GM12878 (cell line): ENCODE results near the gene BRAT1. TPM values are rescaled to one million over a fixed set of nuclear protein-coding genes. Genes with fewer than 3 reads are reported as not detected.
"Not testable (repeated sequence)": the region's sequence is repeated elsewhere in the genome, so short reads cannot be mapped to it uniquely, and the experiment has no call there.

Experiments
- ATAC-seq: fragments of 200-7000 bp; cut with Tn5 transposase; 3 replicates; pipeline ENCODE4 v1.9.1; 2020; ENCODE audit warnings: mild to moderate bottlenecking, moderate library complexity
- BruUV-seq: library from RNA; stranded (reverse); fragments of 400-500 nt; replicated peaks from 2 replicates; lab custom pipeline; 2021; lab: Mats Ljungman, UMichigan
- CTCF ChIA-PET: fragments of 300-600 bp; sonication (Branson Sonifier 250); formaldehyde crosslinking; extraction: SDS; loops from one replicate; lab custom pipeline; 2021; ENCODE audit warnings: inconsistent platforms; lab: Yijun Ruan, JAX
- POLR2A ChIA-PET: fragments of 350-600 bp; formaldehyde crosslinking; extraction: SDS; loops from one replicate; lab custom pipeline; 2021; ENCODE audit warnings: inconsistent platforms; lab: Charles Lee
- RAD21 ChIA-PET: fragments of 300-600 bp; sonication (Branson Sonifier 250); formaldehyde crosslinking; loops from one replicate; lab custom pipeline; 2023; ENCODE audit warnings: antibody characterized with exemption; ENCODE audit not compliant: unreplicated experiment; lab: Charles Lee
- SMC1A ChIA-PET: fragments of 300-600 bp; sonication (Branson Sonifier 250); formaldehyde crosslinking; loops from one replicate; lab custom pipeline; 2023; ENCODE audit not compliant: unreplicated experiment, uncharacterized antibody; lab: Charles Lee
- DNase-seq: peaks from one replicate; pipeline ENCODE4 v3.0.0-alpha.2; 2011; ENCODE audit warnings: low read depth, low spot score
- FAIRE-seq: peaks from 3 replicates; lab custom pipeline; 2011; peaks lifted over from hg19 to GRCh38; lab: Jason Lieb, UNC
- H2AFZ ChIP-seq: 2 replicates; pipeline ENCODE4 v1.6.0; 2011; ENCODE audit warnings: low read depth, low read length, control low read depth; ENCODE audit not compliant: control insufficient read depth
- H3K27ac ChIP-seq: 2 replicates; pipeline ENCODE4 v1.5.1; 2011; ENCODE audit warnings: control low read depth; ENCODE audit not compliant: control insufficient read depth, insufficient read depth
- H3K27me3 ChIP-seq, 2 experiments: replicated peaks in 1 of 2; 2 replicates each; pipeline versions ENCODE4 v1.6.0 to v1.6.1; 2011; ENCODE audit warnings: low read length in 1 of 2; ENCODE audit not compliant: control insufficient read depth in 2 of 2, insufficient read depth in 2 of 2
- H3K36me3 ChIP-seq, 2 experiments: 2 replicates each; pipeline ENCODE4 v1.5.1; 2011; ENCODE audit warnings: low read length in 1 of 2; ENCODE audit not compliant: control insufficient read depth in 2 of 2, insufficient read depth in 2 of 2
- H3K4me1 ChIP-seq: 2 replicates; pipeline ENCODE4 v1.6.1; 2011; ENCODE audit warnings: mild to moderate bottlenecking, low read length, moderate library complexity, mixed read lengths; ENCODE audit not compliant: control insufficient read depth, insufficient read depth
- H3K4me2 ChIP-seq: 2 replicates; pipeline ENCODE4 v1.6.0; 2011; ENCODE audit warnings: control low read depth; ENCODE audit not compliant: control insufficient read depth, insufficient read depth
- H3K4me3 ChIP-seq: fragments of 200-600 bp; sonication (generic); 2 replicates; pipeline ENCODE4 v1.5.1; 2016
- H3K79me2 ChIP-seq: 2 replicates; pipeline ENCODE4 v1.6.0; 2011; ENCODE audit warnings: low read length; ENCODE audit not compliant: control insufficient read depth, insufficient read depth
- H3K9ac ChIP-seq: 2 replicates; pipeline ENCODE4 v1.8.0; 2011; ENCODE audit warnings: low read length, control low read depth, mixed read lengths; ENCODE audit not compliant: control insufficient read depth, insufficient read depth
- H3K9me3 ChIP-seq: replicated peaks from 3 replicates; pipeline ENCODE4 v1.5.1; 2011; ENCODE audit warnings: mild to moderate bottlenecking, low read length; ENCODE audit not compliant: control insufficient read depth, insufficient read depth
- H4K20me1 ChIP-seq: 2 replicates; pipeline ENCODE4 v1.6.0; 2011; ENCODE audit not compliant: control insufficient read depth, insufficient read depth
- BCL3 ChIP-seq: IDR thresholded peaks from 2 replicates; pipeline ENCODE4 v1.6.1; 2011; ENCODE audit warnings: borderline replicate concordance, low read depth, mild to moderate bottlenecking, moderate library complexity, low read length; ENCODE audit not compliant: insufficient read depth, poor library complexity, severe bottlenecking
- HDGF ChIP-seq: fragments of 450-650 bp; IDR thresholded peaks from 2 replicates; pipeline ENCODE4 v1.6.1; 2016; ENCODE audit warnings: antibody characterized with exemption
- MLLT1 ChIP-seq: fragments of 450-650 bp; IDR thresholded peaks from 2 replicates; pipeline ENCODE4 v1.6.1; 2016; ENCODE audit warnings: mild to moderate bottlenecking
- RFX5 ChIP-seq: IDR thresholded peaks from 2 replicates; pipeline ENCODE4 v1.6.1; 2011; ENCODE audit warnings: low read depth, low read length, improper control_type of control experiment
- SIX5 ChIP-seq: IDR thresholded peaks from 2 replicates; pipeline ENCODE4 v1.6.1; 2011; ENCODE audit warnings: mild to moderate bottlenecking, low read depth, low read length, moderate library complexity; ENCODE audit not compliant: severe bottlenecking
- TCF3 ChIP-seq: IDR thresholded peaks from 2 replicates; pipeline ENCODE4 v1.6.1; 2012; ENCODE audit warnings: low read depth, mild to moderate bottlenecking, low read length, borderline replicate concordance; ENCODE audit not compliant: insufficient read depth
- ZNF687 ChIP-seq: fragments of 450-650 bp; IDR thresholded peaks from 2 replicates; pipeline ENCODE4 v1.6.1; 2017; ENCODE audit warnings: mild to moderate bottlenecking, moderate library complexity
- WGBS: methylation state at CpG from one replicate; pipeline ENCODE4 v1.1.6; 2016; ENCODE audit warnings: low lambda C conversion rate; ENCODE audit not compliant: insufficient replicate concordance, insufficient coverage; ENCODE audit errors: missing lambda C conversion rate; 5-methylcytosine and 5-hydroxymethylcytosine counted together
- in situ Hi-C: fragments of 300-500 bp; cut with MboI; formaldehyde crosslinking; loops from 9 replicates; pipeline ENCODE4 v1.14.3; 2018; ENCODE audit warnings: mixed read lengths
- intact Hi-C: fragments of 100-400 bp; cut with micrococcal nuclease; formaldehyde crosslinking; loops from one replicate; pipeline ENCODE4 v1.14.2; 2022; ENCODE audit not compliant: unreplicated experiment
- polyA plus RNA-seq, 11 experiments: library from polyadenylated mRNA; depleted of rRNA in 4 of 11; unstranded in 6 of 11; stranded (reverse) in 5 of 11; fragments of >200 nt; fragmentation: Nextera tagmentation in 4 of 11; fragmentation: Illumina TruSeq in 1 of 11; extraction: Ambion mirVana in 4 of 11; extraction: Trizol in 1 of 11; gene quantifications; 1 replicate in 1 of 11; 2 replicates in 10 of 11; pipeline versions ENCODE4 v1.2.1 to v1.2.3, GENCODE V29; 2011 to 2016; ENCODE audit warnings: inconsistent platforms in 2 of 11, missing spikeins in 2 of 11, low read depth in 1 of 11
- total RNA-seq, 4 experiments: library from RNA; depleted of rRNA in 3 of 4; stranded (reverse); fragments of >200 nt in 3 of 4; fragmentation: Illumina TruSeq in 1 of 4; extraction: Trizol in 1 of 4; gene quantifications; 2 replicates each; pipeline versions ENCODE4 v1.2.1 to v1.2.3, GENCODE V29; 2013 to 2021

Gene BRAT1
- total and polyA plus RNA-seq, 10 of the 15 experiments (the other 5 are each of a cell fraction or from before 2014, with no cell fraction given), result 0.13 to 53.3 (median 16.0) TPM

- Histone ChIP-seq H3K4me3 (no peak overlapping the region), H3K27ac (no peak overlapping the region), H3K4me2 (no peak overlapping the region), H3K4me1 (peaks cover 25% of the 10 kb centered on the region)
- ATAC-seq (no peak), DNase-seq (no peak)
- POLR2A ChIA-PET, result no interaction called here
- no TSS peak for BruUV-seq
- SMC1A ChIA-PET, result no interaction called here
- 90% methylated on average over 12 of the region's 12 CpGs for WGBS
- 0 out of 2 replicates have a peak, but pooled peaks have one; percentile 13 for TF ChIP-seq TCF3
- TF ChIP-seq HDGF, result 0 out of 2 replicates have a peak, but pooled peaks have one; percentile 50
- TF ChIP-seq SIX5, result no peak
- TF ChIP-seq RFX5, result no peak
- TF ChIP-seq MLLT1, result 0 out of 2 replicates have a peak, but pooled peaks have one; percentile 41
- peak; percentile 93 for TF ChIP-seq BCL3
- no peak for TF ChIP-seq ZNF687
- TF ChIP-seq, all 136 proteins: peak for 4
- RAD21 ChIA-PET, result no interaction called here
- FAIRE-seq, result no peak
- in situ Hi-C loops, result no loop called here
- Histone ChIP-seq H3K27me3 (no peaks in the 10 kb centered on the region), H3K36me3 (no peaks in the 10 kb centered on the region), H4K20me1 (no peaks in the 10 kb centered on the region), H3K79me2 (peaks cover 2% of the 10 kb centered on the region), H3K9me3 (no peaks in the 10 kb centered on the region), H3K9ac (no peak overlapping the region), H2AFZ (no peak overlapping the region)
- intact Hi-C loops, result loop anchor here (5.0 kb wide), 2 partner anchors 98 to 107 kb away; no protein-coding TSS in a partner anchor
- CTCF ChIA-PET, result interaction anchor here (1.1 kb wide), 1 partner anchor 145 kb away, joined by 5 read pairs; no protein-coding TSS in a partner anchor
Measured at GRCh38 chr7:2564970-2565540, 9.7 kb upstream of the BRAT1 start.

GRCh38 chr7:2563955-2564354 lies 8.6 kb upstream of the BRAT1 start:
- in situ Hi-C loops, FAIRE-seq, H3K9ac ChIP-seq, H3K27ac ChIP-seq, H3K9me3 ChIP-seq, H2AFZ ChIP-seq, BruUV-seq, H3K4me2 ChIP-seq, H3K4me3 ChIP-seq, DNase-seq, ATAC-seq, H3K36me3 ChIP-seq, H3K79me2 ChIP-seq, H3K27me3 ChIP-seq, H4K20me1 ChIP-seq, intact Hi-C loops: not testable (repeated sequence)
- RAD21 ChIA-PET, result interaction anchor here (0.7 kb wide), 1 partner anchor 443 kb away, joined by 3 read pairs; no protein-coding TSS in a partner anchor
- WGBS, result 83% methylated on average over 3 of the region's 3 CpGs
- SMC1A ChIA-PET, result interaction anchor here (1.1 kb wide), 1 partner anchor 35 kb away, joined by 4 read pairs; no protein-coding TSS in a partner anchor
- peaks cover 29% of the 10 kb centered on the region for H3K4me1 ChIP-seq
- CTCF ChIA-PET, result interaction anchor here (1.1 kb wide), 1 partner anchor 146 kb away, joined by 5 read pairs; no protein-coding TSS in a partner anchor
- POLR2A ChIA-PET, result interaction anchor here (0.7 kb wide), 1 partner anchor 158 kb away, joined by 3 read pairs; no protein-coding TSS in a partner anchor
